Left lung (tissue), 10 donors: ENCODE measurements around the gene CNTN4. TPM values are rescaled to one million over a fixed set of nuclear protein-coding genes. Genes with fewer than 3 reads are reported as not detected.
"Not testable (repeated sequence)": the region's sequence is repeated elsewhere in the genome, so short reads cannot be mapped to it uniquely, and the experiment has no call there.

Experiments
- ATAC-seq: fragments of 200-7000 bp; cut with Tn5 transposase; one replicate; pipeline ENCODE4 v1.9.1; 2020; ENCODE audit warnings: moderate library complexity
- DNase-seq, 4 donors: peaks; one replicate each; pipeline ENCODE4 v3.0.0-alpha.2; 2013 to 2020
- H3K27ac ChIP-seq, 2 donors: fragments of 200-600 bp; sonication (generic) in 1 of 2; one replicate each; pipeline versions ENCODE4 v1.5.0 to v1.8.0; 2020 to 2021
- H3K27me3 ChIP-seq, 2 donors: fragments of 200-600 bp; sonication (generic) in 1 of 2; one replicate each; pipeline versions ENCODE4 v1.5.0 to v1.8.0; 2020 to 2021
- H3K36me3 ChIP-seq, 2 donors: fragments of 200-600 bp; sonication (generic) in 1 of 2; one replicate each; pipeline versions ENCODE4 v1.5.0 to v1.8.0; 2020 to 2021
- H3K4me1 ChIP-seq, 2 donors: fragments of 200-600 bp; one replicate each; pipeline ENCODE4 v1.8.0; 2021
- H3K4me3 ChIP-seq, 2 donors: fragments of 200-600 bp; sonication (generic) in 1 of 2; one replicate each; pipeline versions ENCODE4 v1.5.0 to v1.8.0; 2020 to 2021; ENCODE audit warnings: mild to moderate bottlenecking in 1 of 2
- H3K9me3 ChIP-seq, 2 donors: fragments of 200-600 bp; sonication (generic) in 1 of 2; one replicate each; pipeline versions ENCODE4 v1.5.0 to v1.8.0; 2020 to 2021
- CTCF ChIP-seq, 2 donors: fragments of 200-600 bp; sonication (generic) in 1 of 2; IDR thresholded peaks; one replicate each; pipeline versions ENCODE4 v1.5.0 to v1.8.0; 2021; ENCODE audit warnings: antibody characterized with exemption in 2 of 2
- intact Hi-C, 2 donors: fragments of 100-400 bp; cut with DNase I; formaldehyde crosslinking; loops; one replicate each; pipeline versions ENCODE4 v1.11.2 to v1.14.2; 2022
- polyA plus RNA-seq, 6 donors: library from polyadenylated mRNA; unstranded; fragments of 120-200 nt; gene quantifications; one replicate each; pipeline ENCODE4 v1.2.1, GENCODE V29; 2013; ENCODE audit not compliant: insufficient read length in 6 of 6
- total RNA-seq, 2 donors: library from RNA; stranded (reverse); fragmentation: NEBNext Ultra II Directional; extraction: Animal tissue kit (Norgen Biotek cat#: 25700); gene quantifications; one replicate each; pipeline ENCODE4 v1.2.1, GENCODE V29; 2021
- donor health status: DM: no; HTN: yes; CAD: no.
- donor health status: DM: no; HTN: no; CAD: no.

CNTN4 gene
- total and polyA plus RNA-seq, 8 donors, result 5.9 to 10.4 (median 8.2) TPM

DNA sequence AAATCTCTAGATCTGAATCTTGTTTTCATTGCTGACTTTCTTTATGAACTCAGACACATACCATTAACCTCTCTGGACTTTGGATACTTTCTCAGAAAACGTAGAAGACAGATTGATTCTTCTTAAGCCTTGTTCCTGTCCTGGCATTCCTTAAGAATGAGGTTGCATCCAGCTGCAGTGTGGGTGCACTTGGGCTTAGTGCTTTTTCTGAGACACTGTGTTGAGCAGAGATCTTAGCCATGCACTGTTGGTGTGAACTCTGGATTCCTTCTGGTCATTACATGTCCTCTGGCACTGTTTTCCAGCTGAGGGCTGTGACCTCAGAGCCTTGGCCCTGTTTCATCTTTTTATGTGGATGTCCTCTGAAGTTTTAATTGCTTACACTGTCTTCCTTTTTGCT, 428.3 kb downstream of the CNTN4 start:
- DNase-seq (no peak), ATAC-seq (no peak)
- Histone ChIP-seq H3K4me3 (no peak overlapping the region), H3K9me3 (no peaks in the 10 kb centered on the region), H3K4me1 (no peaks in the 10 kb centered on the region), H3K27ac (no peak overlapping the region), H3K36me3 (no peaks in the 10 kb centered on the region), H3K27me3 (no peaks in the 10 kb centered on the region)
- intact Hi-C loops, result no loop called here
- TF ChIP-seq CTCF (IDR thresholded peaks at IDR 0.05), result no peak

DNA sequence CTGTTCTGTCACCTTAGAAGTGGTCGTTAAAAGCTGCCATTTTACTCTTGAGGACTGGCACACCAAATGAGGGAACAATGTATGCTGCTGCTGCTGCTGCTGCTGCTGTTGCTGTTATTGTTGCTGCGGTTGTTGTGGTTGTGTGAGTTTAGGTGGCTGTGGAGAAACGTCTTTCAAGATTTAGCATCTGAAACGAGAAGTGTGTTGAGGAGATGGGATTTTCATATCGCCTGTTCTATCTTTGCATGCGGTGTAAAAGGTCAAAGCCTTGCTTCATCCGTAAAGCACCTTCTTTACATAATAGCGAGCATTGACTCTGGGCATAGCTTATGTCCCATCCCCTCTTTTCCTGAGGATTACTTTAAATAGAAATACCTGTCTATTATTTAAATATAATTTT, 428.7 kb downstream of the CNTN4 start:
- H3K27me3 ChIP-seq, H3K4me1 ChIP-seq, H3K4me3 ChIP-seq, DNase-seq, H3K9me3 ChIP-seq, H3K36me3 ChIP-seq, ATAC-seq, intact Hi-C loops, H3K27ac ChIP-seq: not testable (repeated sequence)

- H3K4me3 ChIP-seq, ATAC-seq, H3K36me3 ChIP-seq, DNase-seq, H3K4me1 ChIP-seq, H3K9me3 ChIP-seq, H3K27ac ChIP-seq, intact Hi-C loops, H3K27me3 ChIP-seq: not testable (repeated sequence)
Observed at GRCh38 chr3:2534767-2535166, 436.1 kb downstream of the CNTN4 start.

DNA sequence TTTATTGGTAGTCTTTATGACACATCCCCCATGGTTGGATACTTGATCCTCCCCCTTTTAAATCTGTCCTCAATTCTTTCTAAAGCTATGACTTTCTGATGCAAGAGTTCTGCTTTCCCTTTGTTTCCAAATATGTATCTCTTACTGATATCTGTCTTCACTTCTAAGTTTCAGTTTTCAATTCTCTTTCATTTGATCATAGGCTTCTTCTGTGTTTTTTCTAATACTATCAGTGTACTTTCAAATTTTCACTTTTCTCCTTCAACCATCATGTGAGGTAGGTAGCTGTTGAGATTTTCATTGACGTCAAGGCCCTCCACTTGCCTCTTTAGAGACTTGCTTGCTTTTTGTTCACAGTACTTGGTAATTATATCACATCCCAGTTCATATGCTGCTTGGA, 436.5 kb downstream of the CNTN4 start:
- no peaks in the 10 kb centered on the region for H3K4me1 ChIP-seq
- H3K9me3 ChIP-seq, result peaks cover 0 to 2% of the 10 kb centered on the region in 2 donors
- intact Hi-C loops, result no loop called here
- H3K27ac ChIP-seq, result no peak overlapping the region
- ATAC-seq (no peak), DNase-seq (no peak)
- H3K27me3 ChIP-seq, result no peaks in the 10 kb centered on the region
- H3K36me3 ChIP-seq, result no peaks in the 10 kb centered on the region
- no peak overlapping the region for H3K4me3 ChIP-seq
- no peak for TF ChIP-seq CTCF (IDR thresholded peaks at IDR 0.05)

DNA sequence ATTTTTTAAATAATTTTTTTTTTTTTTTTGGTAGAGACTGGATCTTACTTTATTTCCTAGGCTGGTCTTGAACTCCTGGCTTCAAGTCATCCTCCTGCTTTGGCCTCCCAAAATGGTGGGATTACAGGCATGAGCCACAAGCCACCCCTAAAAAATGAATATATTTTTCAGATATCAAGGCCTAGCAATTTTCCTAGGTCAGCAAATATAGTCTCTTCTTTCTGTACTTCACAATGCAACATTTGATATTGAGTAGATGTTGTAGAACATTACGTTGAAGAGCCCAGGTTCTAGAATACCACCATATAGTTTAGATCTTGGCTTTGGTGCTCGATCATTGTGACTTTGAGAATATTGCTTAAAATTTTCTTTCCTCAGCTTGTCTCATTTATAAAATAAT, 437.9 kb downstream of the CNTN4 start:
- Histone ChIP-seq H3K9me3 (peaks cover 0 to 2% of the 10 kb centered on the region in 2 donors), H3K4me1 (no peaks in the 10 kb centered on the region), H3K36me3 (no peaks in the 10 kb centered on the region), H3K27ac (no peak overlapping the region), H3K4me3 (no peak overlapping the region), H3K27me3 (no peaks in the 10 kb centered on the region)
- intact Hi-C loops, result no loop called here
- no peak for TF ChIP-seq CTCF (IDR thresholded peaks at IDR 0.05)
- no peak for DNase-seq
- no peak for ATAC-seq

GRCh38 chr3:2540115-2540514, 441.4 kb downstream of the CNTN4 start:
- intact Hi-C loops, result no loop called here
- no peak for TF ChIP-seq CTCF (IDR thresholded peaks at IDR 0.05)
- Histone ChIP-seq H3K9me3 (peaks cover 0 to 2% of the 10 kb centered on the region in 2 donors), H3K36me3 (no peaks in the 10 kb centered on the region), H3K4me3 (no peak overlapping the region), H3K27ac (no peak overlapping the region), H3K27me3 (no peaks in the 10 kb centered on the region), H3K4me1 (no peaks in the 10 kb centered on the region)
- ATAC-seq, result no peak
- no peak for DNase-seq
